C4-2B (cell line): Measurements from ENCODE around the gene WDR62.

ENCODE experiments used
- ZFX ChIP-seq: fragments of 450-650 bp; IDR thresholded peaks from 2 replicates; pipeline ENCODE4 v1.6.1; 2017
- TF ChIP-seq, protein P1 (sequence below): fragments of 450-650 bp; conservative IDR thresholded peaks from 2 replicates; pipeline ENCODE4 v1.5.1; 2017; ENCODE audit warnings: mild to moderate bottlenecking

GRCh38 chr19:36006955-36007354 lies 47.7 kb upstream of the WDR62 start:
- TF ChIP-seq, protein P1, sequence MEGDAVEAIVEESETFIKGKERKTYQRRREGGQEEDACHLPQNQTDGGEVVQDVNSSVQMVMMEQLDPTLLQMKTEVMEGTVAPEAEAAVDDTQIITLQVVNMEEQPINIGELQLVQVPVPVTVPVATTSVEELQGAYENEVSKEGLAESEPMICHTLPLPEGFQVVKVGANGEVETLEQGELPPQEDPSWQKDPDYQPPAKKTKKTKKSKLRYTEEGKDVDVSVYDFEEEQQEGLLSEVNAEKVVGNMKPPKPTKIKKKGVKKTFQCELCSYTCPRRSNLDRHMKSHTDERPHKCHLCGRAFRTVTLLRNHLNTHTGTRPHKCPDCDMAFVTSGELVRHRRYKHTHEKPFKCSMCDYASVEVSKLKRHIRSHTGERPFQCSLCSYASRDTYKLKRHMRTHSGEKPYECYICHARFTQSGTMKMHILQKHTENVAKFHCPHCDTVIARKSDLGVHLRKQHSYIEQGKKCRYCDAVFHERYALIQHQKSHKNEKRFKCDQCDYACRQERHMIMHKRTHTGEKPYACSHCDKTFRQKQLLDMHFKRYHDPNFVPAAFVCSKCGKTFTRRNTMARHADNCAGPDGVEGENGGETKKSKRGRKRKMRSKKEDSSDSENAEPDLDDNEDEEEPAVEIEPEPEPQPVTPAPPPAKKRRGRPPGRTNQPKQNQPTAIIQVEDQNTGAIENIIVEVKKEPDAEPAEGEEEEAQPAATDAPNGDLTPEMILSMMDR = no peak
- no peak for TF ChIP-seq ZFX
